Endothelial cell of umbilical vein (primary cell): ENCODE measurements around the gene ZNF587. TPM values are rescaled to one million over a fixed set of nuclear protein-coding genes. Genes with fewer than 3 reads are reported as not detected.

Experiments used
- BruUV-seq: library from RNA; stranded (reverse); fragments of 400-500 nt; replicated peaks from 2 replicates; lab custom pipeline; 2021; lab: Mats Ljungman, UMichigan
- CTCF ChIA-PET: fragments of 300-600, 350-600 bp; sonication (Branson Sonifier 250); formaldehyde crosslinking; loops from one replicate; lab custom pipeline; 2021; ENCODE audit warnings: antibody characterized with exemption, inconsistent platforms; lab: Charles Lee
- POLR2A ChIA-PET: fragments of 300-600, 350-600 bp; sonication (Branson Sonifier 250); formaldehyde crosslinking; loops from one replicate; lab custom pipeline; 2021; ENCODE audit warnings: antibody characterized with exemption, inconsistent platforms; lab: Charles Lee
- DNase-seq: peaks from one replicate; pipeline ENCODE4 v3.0.0-alpha.2; 2011; ENCODE audit warnings: low read depth, low spot score
- FAIRE-seq: peaks from 2 replicates; lab custom pipeline; 2011; peaks lifted over from hg19 to GRCh38; lab: Jason Lieb, UNC
- H2AFZ ChIP-seq: 2 replicates; pipeline ENCODE4 v1.6.0; 2012; ENCODE audit warnings: low read depth, low read length, control low read depth, inconsistent platforms
- H3K27ac ChIP-seq: 2 replicates; pipeline ENCODE4 v1.5.1; 2011; ENCODE audit warnings: low read depth, mild to moderate bottlenecking, control low read depth, low read length, moderate library complexity; ENCODE audit not compliant: insufficient read depth
- H3K27me3 ChIP-seq, 2 experiments: 2 replicates each; pipeline versions ENCODE4 v1.6.0 to v1.6.1; 2011; ENCODE audit warnings: low read length in 2 of 2, mixed read lengths in 1 of 2; ENCODE audit not compliant: control insufficient read depth in 2 of 2, insufficient read depth in 2 of 2
- H3K36me3 ChIP-seq, 2 experiments: 2 replicates in 1 of 2; 3 replicates in 1 of 2; pipeline ENCODE4 v1.5.1; 2011; ENCODE audit warnings: low read length in 2 of 2, mild to moderate bottlenecking in 1 of 2, moderate library complexity in 1 of 2; ENCODE audit not compliant: control insufficient read depth in 2 of 2, insufficient read depth in 2 of 2; ENCODE audit errors: extremely low read depth in 1 of 2
- H3K4me1 ChIP-seq: 3 replicates; pipeline ENCODE4 v1.5.1; 2011; ENCODE audit warnings: mild to moderate bottlenecking, low read length; ENCODE audit not compliant: control insufficient read depth, insufficient read depth; ENCODE audit errors: extremely low read depth
- H3K4me2 ChIP-seq: 2 replicates; pipeline ENCODE4 v1.6.1; 2011; ENCODE audit warnings: low read length, control low read depth, mixed read lengths; ENCODE audit not compliant: insufficient read depth
- H3K4me3 ChIP-seq, 3 experiments: fragments of 200-600 bp in 1 of 3; sonication (generic), shearing (Covaris generic) in 1 of 3; replicated peaks in 1 of 3; 2 replicates each; pipeline ENCODE4 v1.5.1; 2011 to 2016; ENCODE audit warnings: control low read depth in 3 of 3, low read length in 3 of 3, mild to moderate bottlenecking in 2 of 3, inconsistent platforms in 1 of 3, low read depth in 1 of 3, moderate library complexity in 1 of 3; ENCODE audit not compliant: insufficient read depth in 1 of 3
- H3K79me2 ChIP-seq: 2 replicates; pipeline ENCODE4 v1.6.0; 2012; ENCODE audit warnings: low read length, inconsistent platforms; ENCODE audit not compliant: control insufficient read depth, insufficient read depth
- H3K9ac ChIP-seq: replicated peaks from 2 replicates; pipeline ENCODE3; 2011; ENCODE audit warnings: low read length, control low read depth; ENCODE audit not compliant: insufficient read depth; ENCODE audit errors: extremely low read depth
- H3K9me1 ChIP-seq: replicated peaks from 3 replicates; pipeline ENCODE4 v1.6.0; 2011; ENCODE audit warnings: mild to moderate bottlenecking, low read length; ENCODE audit not compliant: control insufficient read depth, insufficient read depth; ENCODE audit errors: extremely low read depth
- H3K9me3 ChIP-seq: replicated peaks from 2 replicates; pipeline ENCODE4 v1.5.1; 2012; ENCODE audit warnings: low read length, inconsistent platforms; ENCODE audit not compliant: control insufficient read depth, insufficient read depth
- H4K20me1 ChIP-seq: replicated peaks from 2 replicates; pipeline ENCODE3; 2011; ENCODE audit warnings: mild to moderate bottlenecking, low read length; ENCODE audit not compliant: control insufficient read depth, insufficient read depth; ENCODE audit errors: extremely low read depth
- CTCF ChIP-seq, 2 donors: IDR thresholded peaks; 1 replicate in 1 of 2; 2 replicates in 1 of 2; pipeline ENCODE4 v1.5.1; 2011; ENCODE audit warnings: low read length in 2 of 2, mild to moderate bottlenecking in 2 of 2, moderate library complexity in 2 of 2, control low read depth in 1 of 2, inconsistent platforms in 1 of 2, low read depth in 1 of 2; ENCODE audit not compliant: insufficient read depth in 1 of 2; ENCODE audit errors: extremely low read depth in 1 of 2
- EZH2 ChIP-seq: IDR thresholded peaks from 2 replicates; pipeline ENCODE4 v1.6.1; 2012; ENCODE audit warnings: borderline replicate concordance, low read depth, mild to moderate bottlenecking, moderate library complexity, low read length, inconsistent platforms; ENCODE audit not compliant: severe bottlenecking
- FOS ChIP-seq: IDR thresholded peaks from 2 replicates; pipeline ENCODE4 v1.6.1; 2011; ENCODE audit warnings: mild to moderate bottlenecking, low read length, moderate library complexity, borderline replicate concordance; ENCODE audit not compliant: insufficient read depth
- GATA2 ChIP-seq: IDR thresholded peaks from 2 replicates; pipeline ENCODE4 v1.7.0; 2011; ENCODE audit warnings: low read depth, mild to moderate bottlenecking, moderate library complexity, mixed read lengths, low read length; ENCODE audit not compliant: insufficient read length, insufficient read depth
- JUN ChIP-seq: IDR thresholded peaks from 2 replicates; pipeline ENCODE4 v1.6.1; 2011; ENCODE audit warnings: borderline replicate concordance, low read depth; ENCODE audit not compliant: insufficient read length, insufficient read depth
- MAX ChIP-seq: IDR thresholded peaks from 2 replicates; pipeline ENCODE4 v1.6.1; 2011; ENCODE audit not compliant: insufficient read depth, insufficient read length
- MYC ChIP-seq: IDR thresholded peaks from one replicate; pipeline ENCODE4 v1.6.1; 2011; ENCODE audit warnings: mild to moderate bottlenecking, low read depth, low read length
- POLR2A ChIP-seq: IDR thresholded peaks from 2 replicates; pipeline ENCODE4 v1.6.1; 2012; ENCODE audit warnings: low read depth, mild to moderate bottlenecking, control low read depth, low read length
- POLR2AphosphoS5 ChIP-seq: IDR thresholded peaks from 2 replicates; pipeline ENCODE4 v1.6.1; 2012; ENCODE audit warnings: low read depth, mild to moderate bottlenecking, control low read depth, low read length, moderate library complexity; ENCODE audit not compliant: insufficient read depth
- dilution Hi-C: fragments of 300-500 bp; cut with MboI; formaldehyde crosslinking; loops from one replicate; pipeline ENCODE4 v1.15.0; 2019; ENCODE audit warnings: low sequenced_read_pairs; ENCODE audit not compliant: extremely low pct_ligation_motif_present
- intact Hi-C: fragments of 100-400 bp; cut with micrococcal nuclease; formaldehyde crosslinking; loops from one replicate; pipeline ENCODE4 v1.10.0; 2022
- polyA plus RNA-seq, 4 experiments: library from polyadenylated mRNA; depleted of rRNA in 3 of 4; stranded (reverse) in 3 of 4; unstranded in 1 of 4; fragments of >200 nt; gene quantifications; 2 replicates each; pipeline versions ENCODE4 v1.2.1 to v1.2.3, GENCODE V29; 2011 to 2012; ENCODE audit warnings: missing spikeins in 1 of 4
- total RNA-seq: library from RNA; stranded (reverse); gene quantifications from 2 replicates; pipeline ENCODE4 v1.2.3, GENCODE V29; 2021

ZNF587 gene
- total and polyA plus RNA-seq, 2 donors (not counting 3 experiments of a cell fraction or from before 2014, with no cell fraction given): 13.1 to 44.0 TPM

GRCh38 chr19:57888107-57888559, 38.5 kb downstream of the ZNF587 start:
- ChIA-PET POLR2A (no interaction called here), CTCF (no interaction called here)
- Histone ChIP-seq H3K36me3 (no peaks in the 10 kb centered on the region), H3K27me3 (no peaks in the 10 kb centered on the region), H2AFZ (peak overlapping the region; percentile 70), H4K20me1 (no peaks in the 10 kb centered on the region), H3K9ac (peak overlapping the region; percentile 8), H3K27ac (no peak overlapping the region), H3K79me2 (no peaks in the 10 kb centered on the region), H3K4me1 (peaks cover 6% of the 10 kb centered on the region), H3K4me2 (peak overlapping the region; percentile 85), H3K4me3 (peak overlapping the region in 2 of 3 experiments; percentile 52 to 62), H3K9me3 (no peaks in the 10 kb centered on the region), H3K9me1 (no peaks in the 10 kb centered on the region)
- BruUV-seq: no TSS peak
- DNase-seq (no peak), FAIRE-seq (no peak)
- intact Hi-C loops (no loop called here), dilution Hi-C loops (no loop called here)
- no peak for TF ChIP-seq CTCF (IDR thresholded peaks at IDR 0.05; ENCODE audit: extremely low read depth in 1 of 2, insufficient read depth in 1 of 2, low read depth in 1 of 2, low read length in 2 of 2)
- TF ChIP-seq GATA2: no peak
- no peak for TF ChIP-seq MYC
- TF ChIP-seq FOS: no peak
- no peak for TF ChIP-seq JUN
- no peak for TF ChIP-seq MAX
- TF ChIP-seq EZH2: no peak
- no peak for TF ChIP-seq POLR2A
- no peak for TF ChIP-seq POLR2AphosphoS5
